ENCODE data around the gene KLF2. TPM values are rescaled to one million over a fixed set of nuclear protein-coding genes. Genes with fewer than 3 reads are reported as not detected.

The KLF2 gene
- polyA plus RNA-seq, 4 donors = 19.5 to 32.0 (median 29.0) TPM

DNA sequence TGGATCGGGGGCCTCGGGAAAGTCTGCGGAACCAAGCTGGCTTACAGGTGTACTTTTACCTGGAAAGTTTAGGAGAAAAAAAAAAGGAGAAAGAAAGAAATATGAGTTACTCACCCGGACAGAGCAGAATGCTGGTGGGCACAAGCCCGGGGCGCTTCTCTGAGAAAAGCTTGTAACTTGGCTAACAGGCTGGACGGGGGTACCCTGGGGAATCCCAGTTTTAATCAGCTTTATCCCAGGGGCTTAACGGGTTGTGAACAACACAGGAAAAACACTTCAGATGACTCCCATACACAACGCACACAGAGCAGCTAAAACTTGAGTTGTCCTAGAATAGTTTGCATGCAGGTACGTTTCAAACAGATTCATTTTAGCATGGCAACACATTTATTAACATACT is 37.3 kb downstream of the KLF2 start:
- no peak for DNase-seq (ENCODE audit: low read depth in 4 of 4, low spot score in 2 of 4)

DNA sequence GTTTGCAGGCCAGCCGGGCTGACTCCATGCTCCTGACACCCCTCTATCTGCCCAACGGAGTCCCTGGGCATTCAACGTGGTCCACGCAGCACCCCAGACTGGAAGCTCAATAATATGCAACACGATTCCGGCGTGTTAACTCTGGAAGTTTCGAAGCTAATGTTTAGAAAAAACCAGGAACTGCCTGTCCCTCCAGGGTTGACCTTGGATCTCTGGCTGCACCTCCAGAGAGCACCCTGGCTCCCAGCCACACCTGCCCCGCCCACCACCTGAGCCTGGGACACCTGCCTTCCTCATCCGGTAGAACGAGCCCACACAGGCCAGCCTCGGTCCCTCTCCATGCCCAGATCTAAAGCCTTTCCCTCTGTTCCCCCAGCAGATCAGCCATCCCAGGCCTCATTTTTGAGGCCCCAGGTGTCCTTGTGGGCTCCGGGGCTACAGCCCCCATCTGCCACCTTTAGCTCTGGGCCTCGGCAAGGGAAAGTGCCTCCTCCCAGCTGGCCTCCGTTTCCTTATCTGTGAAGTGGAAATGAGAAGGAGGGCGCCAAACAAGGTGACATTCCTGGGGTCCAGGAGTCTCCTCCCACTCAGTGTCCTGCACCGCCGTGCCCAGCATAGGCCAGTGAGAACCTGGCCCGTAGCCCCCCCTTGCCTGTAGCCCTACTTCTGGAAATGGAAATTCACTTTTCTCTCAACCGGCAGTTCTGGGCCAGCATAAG is 38.7 kb downstream of the KLF2 start:
- DNase-seq (ENCODE audit: low read depth in 4 of 4, low spot score in 2 of 4) = no peak

DNA sequence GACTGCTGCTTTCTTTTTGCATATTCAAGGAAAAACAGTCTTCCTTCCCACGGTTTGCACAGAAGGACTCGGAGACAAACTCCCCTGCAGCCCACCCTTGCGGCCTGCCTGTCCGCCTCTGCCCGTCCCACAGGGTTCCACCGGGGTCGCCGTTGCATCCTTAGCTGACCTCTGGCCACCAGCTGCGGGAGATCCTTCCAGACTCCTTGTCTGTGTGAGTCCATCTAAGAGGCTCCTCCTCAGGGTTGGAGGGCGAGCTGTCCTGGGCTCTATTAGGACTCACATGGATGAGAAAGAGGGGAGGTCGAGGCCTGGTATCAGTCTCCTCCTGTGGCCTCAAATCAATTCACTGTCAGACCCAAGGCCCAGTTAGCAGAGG is 39.2 kb downstream of the KLF2 start:
- no peak for DNase-seq (ENCODE audit: low read depth in 4 of 4, low spot score in 2 of 4)

DNA sequence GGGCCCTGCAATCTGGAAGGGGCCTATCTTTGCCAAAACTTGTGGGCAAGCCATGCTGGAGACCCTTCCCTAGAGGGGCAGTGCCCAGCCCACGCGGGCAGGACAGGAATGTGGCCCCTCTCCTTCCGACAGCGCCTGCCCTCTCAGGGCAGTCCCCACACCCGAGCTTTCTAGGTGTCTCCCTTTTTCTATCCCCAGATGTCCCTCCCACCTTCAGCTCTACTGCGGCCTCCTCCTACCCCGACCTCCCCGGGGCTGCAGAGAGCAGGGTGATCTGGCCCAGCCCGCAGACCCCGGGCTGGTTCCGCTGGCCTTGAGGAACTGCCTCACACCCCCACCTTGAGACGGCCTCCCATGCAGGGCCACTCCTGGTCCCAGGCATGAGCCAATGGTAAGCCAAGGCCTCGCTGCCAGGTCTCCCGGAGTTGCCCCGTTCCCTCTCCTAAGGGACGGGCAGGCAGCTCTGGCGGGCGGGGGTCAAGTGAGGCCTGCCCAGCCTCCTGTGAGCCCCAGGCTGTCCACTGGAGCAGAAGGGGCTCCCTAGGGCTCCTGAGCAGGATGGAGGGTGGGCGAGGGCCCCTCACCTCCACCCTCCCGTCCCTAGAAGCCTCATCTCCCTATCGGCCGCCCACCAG is 39.7 kb downstream of the KLF2 start:
- no peak for DNase-seq (ENCODE audit: low read depth in 4 of 4, low spot score in 2 of 4)

DNA sequence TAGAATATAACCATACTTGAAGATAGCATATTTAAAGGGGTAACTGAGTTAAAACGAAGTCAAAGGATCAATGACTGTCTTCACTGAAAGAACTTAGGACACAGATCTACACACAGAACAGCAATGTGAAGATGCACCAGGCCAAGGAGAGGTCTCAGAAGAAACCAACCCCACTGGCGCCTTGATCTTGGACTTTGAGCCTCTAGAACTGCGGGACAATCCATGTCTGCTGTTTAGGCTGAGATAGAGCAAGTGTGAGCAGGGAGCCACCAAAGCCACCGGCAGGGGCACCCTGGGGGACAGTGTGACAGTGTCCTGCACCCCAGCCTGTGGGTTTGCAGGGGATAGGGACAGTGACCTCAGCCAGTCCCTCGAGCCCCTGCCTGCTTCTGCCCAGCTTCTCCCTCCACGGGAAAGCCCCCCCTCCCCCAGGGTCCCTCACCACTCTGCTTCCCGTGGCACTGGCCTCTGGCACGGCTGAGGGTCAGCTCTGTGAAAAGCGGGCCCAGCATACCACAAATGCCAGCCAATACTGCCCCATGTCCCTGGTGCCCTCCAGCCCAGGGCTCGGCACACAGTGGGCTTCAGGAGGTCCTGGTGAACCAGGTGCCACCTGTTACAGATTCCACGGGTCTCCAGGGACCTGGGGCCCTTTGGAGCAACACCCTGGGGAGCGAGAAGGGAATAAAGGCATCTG is 40.8 kb downstream of the KLF2 start:
- no peak for DNase-seq (ENCODE audit: low read depth in 4 of 4, low spot score in 2 of 4)

DNA sequence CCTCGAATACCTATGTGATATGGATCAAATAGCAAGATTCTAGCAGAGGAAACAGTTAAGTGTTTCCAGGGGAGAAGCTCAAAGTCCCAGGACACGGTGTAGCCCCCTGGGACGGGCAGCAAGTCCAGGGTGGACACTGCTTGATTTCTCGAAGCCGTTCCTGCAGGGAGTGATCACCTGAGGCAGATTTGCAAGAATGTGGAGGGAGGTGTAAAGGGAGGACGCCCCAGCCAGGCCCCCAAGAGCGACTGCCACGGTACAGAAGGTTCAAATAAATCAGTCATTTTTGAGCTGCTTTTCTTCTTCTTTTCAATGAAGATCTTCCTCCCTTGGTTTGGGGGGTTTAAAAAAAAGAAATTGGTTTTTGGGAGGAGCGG is 41.4 kb downstream of the KLF2 start:
- DNase-seq (ENCODE audit: low read depth in 4 of 4, low spot score in 2 of 4) = no peak

DNA sequence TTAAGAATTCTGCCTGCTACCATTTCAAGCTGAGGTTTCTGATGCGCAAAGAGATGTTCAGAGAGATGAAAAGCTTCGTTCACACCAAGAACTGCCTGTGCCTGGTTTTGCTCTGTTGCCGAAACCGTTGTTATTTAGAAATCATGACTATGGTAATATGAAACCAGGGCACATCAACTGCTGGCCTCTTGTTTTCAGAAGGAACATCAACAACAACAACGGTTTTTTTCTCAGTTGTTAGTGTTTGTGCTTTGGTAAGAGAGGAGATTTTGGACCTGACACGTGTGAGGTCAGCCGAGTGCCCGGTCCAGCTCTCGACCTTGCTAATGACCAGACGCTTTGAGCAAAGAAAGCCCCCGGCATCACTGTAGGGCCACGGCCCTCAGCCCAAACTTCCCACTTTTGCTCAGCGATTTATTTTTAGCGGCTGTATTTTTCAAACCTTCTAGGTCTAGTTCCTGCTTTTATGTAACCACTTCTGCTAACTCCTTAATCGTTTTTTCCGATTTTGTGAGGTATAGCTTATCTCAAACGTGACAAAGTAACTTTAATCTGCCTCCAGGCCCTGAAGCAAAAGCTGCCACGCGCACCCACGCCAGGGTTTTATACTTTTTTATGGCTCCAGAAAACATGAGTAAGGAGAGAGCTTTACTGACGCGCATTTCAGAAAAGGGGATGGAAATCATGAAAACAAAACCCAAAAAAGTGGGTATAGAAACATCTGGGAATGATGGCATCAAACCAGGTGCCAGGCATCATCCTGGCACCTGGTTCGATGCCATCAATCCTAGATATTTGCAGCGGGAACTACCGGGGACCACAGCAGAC is 42.0 kb downstream of the KLF2 start:
- no peak for DNase-seq (ENCODE audit: low read depth in 4 of 4, low spot score in 2 of 4)

DNA sequence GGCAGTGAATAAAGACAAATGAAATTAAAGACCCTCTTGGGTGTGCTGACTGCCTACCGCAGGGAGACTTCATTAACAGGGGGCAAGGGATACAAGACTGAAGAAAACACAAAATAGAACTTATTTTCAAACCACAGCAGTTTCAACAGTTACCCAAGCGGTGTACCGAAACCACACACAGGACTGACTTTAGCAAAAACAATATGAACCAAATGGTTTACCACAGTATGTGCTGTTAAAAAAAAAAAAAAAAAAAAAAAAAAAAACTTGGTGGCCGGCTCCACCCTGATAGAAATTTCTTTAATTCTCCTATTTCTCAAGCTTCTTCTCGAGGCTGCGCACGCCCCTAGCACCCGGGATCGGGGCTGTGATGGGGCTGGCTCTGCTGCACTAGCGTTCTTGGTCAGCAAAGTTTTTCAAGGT is 42.6 kb downstream of the KLF2 start:
- DNase-seq (ENCODE audit: low read depth in 4 of 4, low spot score in 2 of 4) = no peak

DNA sequence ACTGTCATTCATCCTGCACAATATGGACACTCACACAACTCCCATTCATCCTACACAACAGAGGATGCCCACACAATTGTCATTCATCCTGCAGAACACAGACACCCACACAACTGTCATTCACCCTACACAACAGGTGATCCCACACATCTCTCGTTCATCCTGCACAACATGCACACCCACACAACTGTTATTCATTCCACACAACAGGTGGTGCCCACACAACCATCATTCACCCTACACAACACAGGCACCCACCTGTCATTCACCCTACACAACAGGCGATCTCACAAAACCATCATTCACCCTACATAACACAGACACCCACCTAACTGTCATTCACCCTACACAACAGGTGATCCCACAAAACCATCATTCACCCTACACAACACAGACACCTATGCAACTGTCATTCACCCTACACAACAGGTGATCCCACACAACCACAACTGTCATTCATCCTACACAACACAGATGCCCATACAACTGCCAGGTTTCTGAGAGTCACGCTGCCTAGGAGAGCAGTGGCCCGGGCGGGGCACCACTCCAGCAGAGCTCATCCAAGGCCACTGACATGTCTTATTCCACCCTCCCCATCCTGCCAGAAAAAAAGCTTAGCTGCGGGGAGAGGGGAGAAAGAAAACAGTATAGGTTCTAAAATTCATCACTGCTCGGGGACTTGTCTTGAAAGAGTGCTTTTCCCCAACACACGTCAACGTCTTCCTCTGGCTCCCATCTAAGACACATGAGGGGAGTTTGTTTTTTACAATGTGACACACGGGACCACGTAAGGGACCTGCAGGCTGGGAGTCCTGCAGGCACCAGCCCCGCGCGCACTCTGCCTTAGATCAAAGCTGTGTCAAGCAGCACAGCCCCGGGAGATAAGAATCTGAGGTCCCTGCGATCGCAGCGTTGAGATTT is 44.0 kb downstream of the KLF2 start:
- no peak for DNase-seq (ENCODE audit: low read depth in 4 of 4, low spot score in 2 of 4)

DNA sequence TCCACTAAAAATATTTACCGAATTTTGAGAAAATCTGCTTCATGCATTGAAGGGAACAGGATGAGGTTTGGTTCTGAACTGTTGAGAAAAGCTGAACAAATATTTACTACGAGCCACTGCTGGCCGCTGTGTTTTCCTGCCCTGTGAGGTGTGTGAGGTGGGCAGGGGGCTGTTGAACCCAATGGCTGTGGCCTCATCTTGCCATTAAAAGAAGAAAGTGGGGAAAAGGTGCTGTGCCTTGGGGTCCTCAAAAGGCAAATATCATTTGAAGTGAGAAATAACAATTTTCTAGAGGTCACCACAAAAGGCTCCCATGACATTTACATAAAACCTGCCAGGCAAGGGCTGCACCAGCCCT is 44.7 kb downstream of the KLF2 start:
- DNase-seq (ENCODE audit: low read depth in 4 of 4, low spot score in 2 of 4) = no peak

DNA sequence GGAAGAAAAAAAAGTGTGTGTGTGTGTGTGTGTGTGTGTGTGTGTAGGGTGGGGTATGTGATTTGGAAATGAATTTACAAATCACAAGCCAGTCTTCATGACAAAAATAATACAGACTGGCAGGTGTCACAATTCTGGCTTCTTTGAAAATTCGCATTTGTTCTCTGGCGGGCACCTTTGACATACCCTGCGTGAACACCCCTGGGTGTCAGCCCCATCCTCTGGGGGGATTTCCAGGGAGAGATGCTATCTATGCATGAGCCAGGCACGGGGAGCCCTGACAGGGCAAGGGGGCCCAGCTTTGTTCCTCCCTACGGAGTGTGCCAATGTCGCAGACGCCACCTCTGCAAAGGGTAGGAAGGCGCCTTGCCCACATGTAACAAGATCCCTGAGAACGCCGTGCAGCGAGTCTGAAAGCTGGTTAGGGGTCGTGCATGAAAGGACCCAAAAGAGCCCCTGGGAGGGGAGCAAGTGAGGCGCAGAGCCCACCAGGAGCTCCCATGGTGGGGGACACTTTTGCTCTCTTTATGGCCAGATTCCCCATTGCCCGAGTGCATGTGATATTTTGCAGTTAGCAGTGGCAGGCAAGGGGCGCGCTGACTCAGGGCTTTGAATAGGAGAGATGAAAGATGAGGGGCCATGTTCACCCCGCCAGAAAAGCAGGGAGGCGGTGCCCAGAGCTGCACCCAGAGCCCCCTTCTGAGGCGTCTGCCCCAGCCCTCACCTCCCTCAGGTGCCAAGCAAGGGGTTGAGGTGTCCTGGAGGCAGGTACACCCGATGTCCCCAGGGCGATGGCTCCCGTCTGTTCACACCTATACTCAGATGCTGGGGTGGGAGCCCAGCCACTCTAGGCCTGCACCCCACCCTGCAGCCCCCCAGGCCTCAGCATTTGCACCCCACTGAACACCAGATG is 45.3 kb downstream of the KLF2 start:
- DNase-seq (ENCODE audit: low read depth in 4 of 4, low spot score in 2 of 4) = no peak

DNA sequence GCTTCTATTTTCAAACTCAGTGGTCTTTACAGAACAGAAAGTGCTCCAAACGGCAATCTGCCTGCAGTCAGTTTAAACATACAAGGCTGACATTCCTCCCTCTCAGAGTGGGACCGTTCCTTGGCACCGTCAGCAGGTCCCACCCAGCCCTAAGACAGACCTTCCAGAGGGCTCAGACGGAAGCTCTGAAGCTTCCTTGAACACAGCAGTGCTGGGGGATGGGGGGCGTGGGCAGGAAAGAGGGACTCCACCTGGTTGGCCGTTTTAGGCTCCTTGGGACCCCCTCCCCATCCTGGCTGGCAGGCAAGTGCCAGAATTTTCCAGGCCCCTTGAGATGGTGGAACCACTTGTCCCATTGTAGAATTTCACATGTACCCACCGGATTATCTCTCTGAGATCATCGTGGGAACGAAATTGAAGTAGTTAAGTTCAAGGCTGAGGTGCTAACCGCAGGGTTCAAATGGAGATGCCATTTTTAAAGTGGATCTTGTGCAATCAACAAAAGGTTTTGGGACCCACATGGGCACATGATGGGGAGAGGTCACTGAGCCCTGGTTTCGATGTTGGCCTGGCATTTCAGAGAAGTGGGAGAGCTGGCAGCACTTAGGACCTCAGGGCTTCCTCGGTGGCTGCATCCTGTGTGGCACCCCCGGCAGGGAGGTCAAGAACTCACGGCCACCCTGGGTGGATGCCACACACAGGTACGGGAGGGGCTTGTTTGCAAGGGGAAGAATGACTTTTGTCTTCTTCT is 46.2 kb downstream of the KLF2 start:
- no peak for DNase-seq (ENCODE audit: low read depth in 4 of 4, low spot score in 2 of 4)

DNA sequence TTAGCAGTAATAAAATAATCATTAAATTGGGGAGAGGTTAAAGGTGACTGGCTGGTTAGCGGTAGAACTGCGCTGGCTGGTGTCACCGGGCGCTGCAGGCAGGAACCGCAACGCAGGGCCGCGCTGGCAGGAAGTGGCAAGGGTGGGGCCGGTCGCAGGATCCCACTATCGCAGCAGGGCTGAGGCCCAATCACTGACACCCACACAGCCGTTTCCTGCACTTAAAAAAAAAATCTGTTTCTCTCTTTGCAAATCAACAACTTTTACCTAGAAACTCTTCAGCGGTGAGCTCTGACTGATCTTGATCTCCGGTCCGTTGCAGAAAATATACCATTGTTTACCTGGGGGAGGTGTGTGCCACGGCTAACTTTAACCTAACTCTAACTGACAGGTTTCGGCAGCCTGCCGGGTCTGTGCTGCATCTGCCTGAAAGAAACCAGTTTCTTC is 46.9 kb downstream of the KLF2 start:
- DNase-seq (ENCODE audit: low read depth in 4 of 4, low spot score in 2 of 4) = no peak

DNA sequence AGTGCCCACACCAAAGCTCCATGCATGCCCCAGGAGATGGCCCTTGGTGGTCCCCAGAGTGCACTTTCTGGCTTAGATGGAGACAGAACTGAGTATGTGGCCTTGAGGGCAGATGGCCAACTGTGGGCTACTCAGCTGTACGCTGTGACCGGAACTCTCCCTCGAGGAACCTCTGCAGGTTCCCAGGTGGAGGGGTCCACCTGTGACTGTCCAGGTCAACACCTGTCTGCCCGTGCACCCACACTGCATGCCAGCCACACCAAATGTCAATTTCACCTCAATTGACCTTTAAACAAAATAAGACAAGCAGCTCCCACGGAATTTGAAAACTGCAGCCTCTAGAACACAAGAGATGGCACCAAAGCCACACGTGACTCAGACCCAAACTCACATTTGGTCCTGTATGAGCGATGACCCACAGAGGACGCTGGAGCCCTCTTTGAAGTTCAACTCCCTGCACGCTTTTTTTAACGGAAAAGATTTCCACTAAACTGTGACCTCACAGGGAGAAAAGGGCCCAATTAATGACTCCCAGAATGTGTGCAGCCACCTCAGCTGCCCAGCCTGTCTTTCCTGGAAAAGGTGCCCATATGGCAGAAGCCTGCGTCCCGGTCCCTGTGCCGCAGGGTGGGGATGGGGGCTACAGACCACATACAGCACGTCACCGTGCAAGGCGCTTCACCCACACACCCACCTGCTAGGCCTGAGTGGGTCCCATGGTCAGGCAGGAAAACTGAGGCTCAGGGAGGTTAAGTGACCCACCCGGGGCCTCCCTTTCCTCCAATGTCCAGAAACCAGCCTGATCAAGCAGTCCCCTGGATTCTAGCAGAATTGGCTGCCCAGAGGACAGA is 47.7 kb downstream of the KLF2 start:
- no peak for DNase-seq (ENCODE audit: low read depth in 4 of 4, low spot score in 2 of 4)

DNA sequence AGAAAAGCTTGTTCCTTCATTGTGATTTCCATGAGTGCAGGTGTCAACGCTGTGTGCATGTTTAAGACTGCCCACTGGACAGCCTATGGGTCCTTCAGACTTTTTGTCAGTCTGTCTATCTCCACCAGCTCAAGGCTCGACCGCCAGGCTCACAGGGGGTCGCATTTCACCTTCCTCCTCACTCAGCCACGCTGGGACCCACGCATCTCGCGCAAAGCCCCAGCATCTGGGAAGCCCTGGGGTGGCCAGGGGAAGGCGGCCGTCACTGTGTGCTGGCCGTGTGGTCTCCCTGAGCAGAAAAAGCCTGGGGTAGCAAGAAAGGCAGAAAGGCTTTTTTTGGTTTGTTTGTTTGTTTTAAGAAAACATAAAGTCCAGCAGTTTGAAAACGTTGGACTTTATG is 48.5 kb downstream of the KLF2 start:
- no peak for DNase-seq (ENCODE audit: low read depth in 4 of 4, low spot score in 2 of 4)

DNA sequence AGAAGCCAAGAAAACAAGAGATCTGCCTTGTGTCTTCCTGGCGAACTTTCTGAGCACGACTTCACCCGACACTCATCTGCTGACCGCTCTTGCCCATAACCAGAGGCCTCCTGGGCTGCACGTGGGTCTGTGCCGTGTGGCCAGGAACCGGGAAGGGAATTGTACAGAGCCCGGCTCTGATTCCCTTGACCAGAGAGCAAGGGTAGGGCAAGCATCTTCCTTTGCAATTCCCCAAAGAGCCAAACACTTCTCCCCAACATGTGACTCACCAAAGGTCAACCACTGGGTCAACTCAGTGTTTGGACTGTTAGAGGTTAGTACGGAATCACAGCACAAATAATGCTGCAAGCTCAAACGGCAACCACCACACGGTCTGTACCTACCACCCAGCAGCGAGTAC is 48.9 kb downstream of the KLF2 start:
- DNase-seq (ENCODE audit: low read depth in 4 of 4, low spot score in 2 of 4) = no peak

DNA sequence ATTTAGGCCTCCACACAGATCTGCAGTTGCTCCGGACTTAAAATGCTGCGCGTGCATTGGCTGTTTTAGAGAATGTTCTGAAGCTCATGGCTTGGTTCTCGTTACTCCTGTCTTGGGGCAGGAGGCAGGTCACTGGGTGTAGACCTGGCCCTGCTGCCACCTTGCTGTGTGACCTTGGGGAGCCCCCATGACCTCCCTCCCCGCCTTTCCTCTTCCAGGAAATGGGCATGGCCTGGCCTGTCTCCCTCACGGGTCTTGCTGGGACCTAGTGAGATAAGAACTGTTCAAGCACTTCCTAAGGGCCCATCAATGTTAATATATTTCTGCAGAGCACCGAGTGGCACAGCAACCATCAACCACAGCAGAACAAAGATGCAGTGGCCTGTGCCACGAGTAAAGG is 49.4 kb downstream of the KLF2 start:
- no peak for DNase-seq (ENCODE audit: low read depth in 4 of 4, low spot score in 2 of 4)

Measured in left renal cortex interstitium (tissue), 4 donors.